GM12878 (cell line): ENCODE measurements around the gene OPCML. TPM values are rescaled to one million over a fixed set of nuclear protein-coding genes. Genes with fewer than 3 reads are reported as not detected.

Experiments
- ATAC-seq: fragments of 200-7000 bp; cut with Tn5 transposase; 3 replicates; pipeline ENCODE4 v1.9.1; 2020; ENCODE audit warnings: mild to moderate bottlenecking, moderate library complexity
- BruUV-seq: library from RNA; stranded (reverse); fragments of 400-500 nt; replicated peaks from 2 replicates; lab custom pipeline; 2021; lab: Mats Ljungman, UMichigan
- CTCF ChIA-PET: fragments of 300-600 bp; sonication (Branson Sonifier 250); formaldehyde crosslinking; extraction: SDS; loops from one replicate; lab custom pipeline; 2021; ENCODE audit warnings: inconsistent platforms; lab: Yijun Ruan, JAX
- POLR2A ChIA-PET: fragments of 350-600 bp; formaldehyde crosslinking; extraction: SDS; loops from one replicate; lab custom pipeline; 2021; ENCODE audit warnings: inconsistent platforms; lab: Charles Lee
- RAD21 ChIA-PET: fragments of 300-600 bp; sonication (Branson Sonifier 250); formaldehyde crosslinking; loops from one replicate; lab custom pipeline; 2023; ENCODE audit warnings: antibody characterized with exemption; ENCODE audit not compliant: unreplicated experiment; lab: Charles Lee
- SMC1A ChIA-PET: fragments of 300-600 bp; sonication (Branson Sonifier 250); formaldehyde crosslinking; loops from one replicate; lab custom pipeline; 2023; ENCODE audit not compliant: unreplicated experiment, uncharacterized antibody; lab: Charles Lee
- DNase-seq: peaks from one replicate; pipeline ENCODE4 v3.0.0-alpha.2; 2011; ENCODE audit warnings: low read depth, low spot score
- FAIRE-seq: peaks from 3 replicates; lab custom pipeline; 2011; peaks lifted over from hg19 to GRCh38; lab: Jason Lieb, UNC
- H2AFZ ChIP-seq: 2 replicates; pipeline ENCODE4 v1.6.0; 2011; ENCODE audit warnings: low read depth, low read length, control low read depth; ENCODE audit not compliant: control insufficient read depth
- H3K27ac ChIP-seq: 2 replicates; pipeline ENCODE4 v1.5.1; 2011; ENCODE audit warnings: control low read depth; ENCODE audit not compliant: control insufficient read depth, insufficient read depth
- H3K27me3 ChIP-seq, 2 experiments: replicated peaks in 1 of 2; 2 replicates each; pipeline versions ENCODE4 v1.6.0 to v1.6.1; 2011; ENCODE audit warnings: low read length in 1 of 2; ENCODE audit not compliant: control insufficient read depth in 2 of 2, insufficient read depth in 2 of 2
- H3K36me3 ChIP-seq, 2 experiments: 2 replicates each; pipeline ENCODE4 v1.5.1; 2011; ENCODE audit warnings: low read length in 1 of 2; ENCODE audit not compliant: control insufficient read depth in 2 of 2, insufficient read depth in 2 of 2
- H3K4me1 ChIP-seq: 2 replicates; pipeline ENCODE4 v1.6.1; 2011; ENCODE audit warnings: mild to moderate bottlenecking, low read length, moderate library complexity, mixed read lengths; ENCODE audit not compliant: control insufficient read depth, insufficient read depth
- H3K4me2 ChIP-seq: 2 replicates; pipeline ENCODE4 v1.6.0; 2011; ENCODE audit warnings: control low read depth; ENCODE audit not compliant: control insufficient read depth, insufficient read depth
- H3K4me3 ChIP-seq: fragments of 200-600 bp; sonication (generic); 2 replicates; pipeline ENCODE4 v1.5.1; 2016
- H3K79me2 ChIP-seq: 2 replicates; pipeline ENCODE4 v1.6.0; 2011; ENCODE audit warnings: low read length; ENCODE audit not compliant: control insufficient read depth, insufficient read depth
- H3K9ac ChIP-seq: 2 replicates; pipeline ENCODE4 v1.8.0; 2011; ENCODE audit warnings: low read length, control low read depth, mixed read lengths; ENCODE audit not compliant: control insufficient read depth, insufficient read depth
- H3K9me3 ChIP-seq: replicated peaks from 3 replicates; pipeline ENCODE4 v1.5.1; 2011; ENCODE audit warnings: mild to moderate bottlenecking, low read length; ENCODE audit not compliant: control insufficient read depth, insufficient read depth
- H4K20me1 ChIP-seq: 2 replicates; pipeline ENCODE4 v1.6.0; 2011; ENCODE audit not compliant: control insufficient read depth, insufficient read depth
- IKZF2 ChIP-seq, 2 experiments: fragments of 450-650 bp; IDR thresholded peaks; 2 replicates each; pipeline ENCODE4 v1.6.1; 2017; ENCODE audit warnings: mild to moderate bottlenecking in 2 of 2, moderate library complexity in 2 of 2
- MTA2 ChIP-seq: fragments of 450-650 bp; IDR thresholded peaks from 2 replicates; pipeline ENCODE4 v1.6.1; 2016; ENCODE audit warnings: low read depth, mild to moderate bottlenecking, moderate library complexity
- POLR2A ChIP-seq: IDR thresholded peaks from 2 replicates; pipeline ENCODE4 v1.6.1; 2011; ENCODE audit warnings: low read depth, mild to moderate bottlenecking, low read length
- YBX1 ChIP-seq: fragments of 450-650 bp; IDR thresholded peaks from 2 replicates; pipeline ENCODE4 v1.6.1; 2016; ENCODE audit warnings: antibody characterized with exemption
- ZBTB11 ChIP-seq: fragments of 450-650 bp; formaldehyde crosslinking; IDR thresholded peaks from 2 replicates; pipeline ENCODE4 v1.5.0; 2022; ENCODE audit warnings: mild to moderate bottlenecking, missing genetic modification characterization
- ZBTB33 ChIP-seq: fragments of 450-650 bp; IDR thresholded peaks from 2 replicates; pipeline ENCODE4 v1.6.1; 2017; ENCODE audit warnings: mild to moderate bottlenecking
- ZNF687 ChIP-seq: fragments of 450-650 bp; IDR thresholded peaks from 2 replicates; pipeline ENCODE4 v1.6.1; 2017; ENCODE audit warnings: mild to moderate bottlenecking, moderate library complexity
- ZSCAN29 ChIP-seq: fragments of 450-650 bp; IDR thresholded peaks from 2 replicates; pipeline ENCODE4 v1.6.1; 2017; ENCODE audit warnings: mild to moderate bottlenecking, moderate library complexity
- WGBS: methylation state at CpG from one replicate; pipeline ENCODE4 v1.1.6; 2016; ENCODE audit warnings: low lambda C conversion rate; ENCODE audit not compliant: insufficient replicate concordance, insufficient coverage; ENCODE audit errors: missing lambda C conversion rate; 5-methylcytosine and 5-hydroxymethylcytosine counted together
- in situ Hi-C: fragments of 300-500 bp; cut with MboI; formaldehyde crosslinking; loops from 9 replicates; pipeline ENCODE4 v1.14.3; 2018; ENCODE audit warnings: mixed read lengths
- intact Hi-C: fragments of 100-400 bp; cut with micrococcal nuclease; formaldehyde crosslinking; loops from one replicate; pipeline ENCODE4 v1.14.2; 2022; ENCODE audit not compliant: unreplicated experiment
- polyA plus RNA-seq, 11 experiments: library from polyadenylated mRNA; depleted of rRNA in 4 of 11; unstranded in 6 of 11; stranded (reverse) in 5 of 11; fragments of >200 nt; fragmentation: Nextera tagmentation in 4 of 11; fragmentation: Illumina TruSeq in 1 of 11; extraction: Ambion mirVana in 4 of 11; extraction: Trizol in 1 of 11; gene quantifications; 1 replicate in 1 of 11; 2 replicates in 10 of 11; pipeline versions ENCODE4 v1.2.1 to v1.2.3, GENCODE V29; 2011 to 2016; ENCODE audit warnings: inconsistent platforms in 2 of 11, missing spikeins in 2 of 11, low read depth in 1 of 11
- total RNA-seq, 4 experiments: library from RNA; depleted of rRNA in 3 of 4; stranded (reverse); fragments of >200 nt in 3 of 4; fragmentation: Illumina TruSeq in 1 of 4; extraction: Trizol in 1 of 4; gene quantifications; 2 replicates each; pipeline versions ENCODE4 v1.2.1 to v1.2.3, GENCODE V29; 2013 to 2021

OPCML gene
- total and polyA plus RNA-seq, 10 of the 15 experiments (the other 5 are each of a cell fraction or from before 2014, with no cell fraction given) = 0.84 TPM; not detected in 9

GRCh38 chr11:132782102-132782501 is 750.2 kb downstream of the OPCML start (continued):
- no peak for TF ChIP-seq ZBTB11 (CRISPR knock-in tag)

- no TSS peak for BruUV-seq
- RAD21 ChIA-PET = no interaction called here
- CTCF ChIA-PET = interaction anchor here (1.2 kb wide), 1 partner anchor 18 kb away, joined by 3 read pairs; no protein-coding TSS in a partner anchor
- TF ChIP-seq POLR2A = no peak
- no peak for TF ChIP-seq ZBTB33
- TF ChIP-seq YBX1 = no peak
- TF ChIP-seq IKZF2 (IDR thresholded peaks at IDR 0.05) = no peak
- TF ChIP-seq ZNF687 = no peak
- TF ChIP-seq ZSCAN29 = no peak
- TF ChIP-seq MTA2 = no peak
Measured at GRCh38 chr11:132780046-132780445, 752.3 kb downstream of the OPCML start.

More at GRCh38 chr11:132780046-132780445, 752.3 kb downstream of the OPCML start:
- ChIA-PET POLR2A (no interaction called here), SMC1A (no interaction called here)
- DNase-seq (no peak), FAIRE-seq (no peak), ATAC-seq (no peak)
- Histone ChIP-seq H3K4me3 (no peak overlapping the region), H3K4me2 (no peak overlapping the region), H3K79me2 (no peaks in the 10 kb centered on the region), H3K27ac (no peak overlapping the region), H4K20me1 (no peaks in the 10 kb centered on the region), H3K9me3 (no peaks in the 10 kb centered on the region), H3K4me1 (no peaks in the 10 kb centered on the region), H3K36me3 (no peaks in the 10 kb centered on the region), H2AFZ (no peak overlapping the region), H3K9ac (no peak overlapping the region), H3K27me3 (no peaks in the 10 kb centered on the region; a peak in 1 of 4 replicates)
- 11% methylated on average over 5 of the region's 5 CpGs for WGBS
- intact Hi-C loops = no loop called here
- in situ Hi-C loops = no loop called here
